PFSK-1 (cell line): ENCODE measurements around the gene NDP.

Experiments
- POLR2AphosphoS5 ChIP-seq: IDR thresholded peaks from 2 replicates; pipeline ENCODE4 v1.6.1; 2012; ENCODE audit warnings: low read depth, mild to moderate bottlenecking, control low read depth, low read length, moderate library complexity
- TAF1 ChIP-seq: IDR thresholded peaks from 2 replicates; pipeline ENCODE4 v1.6.1; 2012; ENCODE audit warnings: low read length, control low read depth, borderline replicate concordance; ENCODE audit not compliant: insufficient read depth
- TF ChIP-seq, protein P1 (sequence below), 2 experiments: IDR thresholded peaks; 2 replicates each; pipeline versions ENCODE4 v1.6.1 to v1.8.0; 2011 to 2012; ENCODE audit warnings: low read depth in 2 of 2, low read length in 2 of 2, control low read depth in 1 of 2, inconsistent platforms in 1 of 2, mild to moderate bottlenecking in 1 of 2, moderate library complexity in 1 of 2; ENCODE audit not compliant: insufficient read depth in 1 of 2

DNA sequence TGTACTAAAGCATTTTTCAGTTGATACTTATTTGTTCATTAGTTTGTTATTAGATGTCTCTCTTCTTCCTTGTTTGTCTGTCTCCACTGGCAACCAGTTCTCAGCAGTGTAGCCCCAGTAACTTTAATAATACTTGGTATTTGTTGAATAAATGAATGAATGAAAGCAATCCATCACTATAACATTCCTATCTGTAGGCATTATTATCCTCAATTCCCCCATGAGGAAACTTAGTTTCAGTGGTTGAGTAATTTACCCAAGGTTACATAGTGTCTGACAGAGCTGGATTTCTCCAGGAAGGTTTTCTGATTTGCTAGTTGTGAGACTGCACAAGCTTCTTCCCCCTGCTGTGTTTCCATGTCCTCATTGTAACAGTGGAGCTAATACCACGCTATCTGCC is 63.2 kb downstream of the NDP start:
- TF ChIP-seq POLR2AphosphoS5 (no peak), TAF1 (no peak)
- TF ChIP-seq, protein P1, sequence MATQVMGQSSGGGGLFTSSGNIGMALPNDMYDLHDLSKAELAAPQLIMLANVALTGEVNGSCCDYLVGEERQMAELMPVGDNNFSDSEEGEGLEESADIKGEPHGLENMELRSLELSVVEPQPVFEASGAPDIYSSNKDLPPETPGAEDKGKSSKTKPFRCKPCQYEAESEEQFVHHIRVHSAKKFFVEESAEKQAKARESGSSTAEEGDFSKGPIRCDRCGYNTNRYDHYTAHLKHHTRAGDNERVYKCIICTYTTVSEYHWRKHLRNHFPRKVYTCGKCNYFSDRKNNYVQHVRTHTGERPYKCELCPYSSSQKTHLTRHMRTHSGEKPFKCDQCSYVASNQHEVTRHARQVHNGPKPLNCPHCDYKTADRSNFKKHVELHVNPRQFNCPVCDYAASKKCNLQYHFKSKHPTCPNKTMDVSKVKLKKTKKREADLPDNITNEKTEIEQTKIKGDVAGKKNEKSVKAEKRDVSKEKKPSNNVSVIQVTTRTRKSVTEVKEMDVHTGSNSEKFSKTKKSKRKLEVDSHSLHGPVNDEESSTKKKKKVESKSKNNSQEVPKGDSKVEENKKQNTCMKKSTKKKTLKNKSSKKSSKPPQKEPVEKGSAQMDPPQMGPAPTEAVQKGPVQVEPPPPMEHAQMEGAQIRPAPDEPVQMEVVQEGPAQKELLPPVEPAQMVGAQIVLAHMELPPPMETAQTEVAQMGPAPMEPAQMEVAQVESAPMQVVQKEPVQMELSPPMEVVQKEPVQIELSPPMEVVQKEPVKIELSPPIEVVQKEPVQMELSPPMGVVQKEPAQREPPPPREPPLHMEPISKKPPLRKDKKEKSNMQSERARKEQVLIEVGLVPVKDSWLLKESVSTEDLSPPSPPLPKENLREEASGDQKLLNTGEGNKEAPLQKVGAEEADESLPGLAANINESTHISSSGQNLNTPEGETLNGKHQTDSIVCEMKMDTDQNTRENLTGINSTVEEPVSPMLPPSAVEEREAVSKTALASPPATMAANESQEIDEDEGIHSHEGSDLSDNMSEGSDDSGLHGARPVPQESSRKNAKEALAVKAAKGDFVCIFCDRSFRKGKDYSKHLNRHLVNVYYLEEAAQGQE (IDR thresholded peaks at IDR 0.05; ENCODE audit: insufficient read depth in 1 of 2, low read depth in 2 of 2, low read length in 2 of 2) = no peak
